Neural progenitor cell (in vitro differentiated cells): ENCODE results near the gene SH3TC1. TPM values are rescaled to one million over a fixed set of nuclear protein-coding genes. Genes with fewer than 3 reads are reported as not detected.

Source experiments
- DNase-seq: peaks from one replicate; pipeline ENCODE4 v3.0.0-alpha.2; 2016; ENCODE audit warnings: low spot score
- H2AFZ ChIP-seq: fragments of 200-600 bp; sonication (generic); replicated peaks from 2 replicates; pipeline ENCODE4 v1.6.1; 2016; ENCODE audit warnings: antibody characterized with exemption
- H3F3A ChIP-seq: fragments of 200-600 bp; sonication (generic); 2 replicates; pipeline ENCODE4 v1.6.1; 2016; ENCODE audit warnings: antibody characterized with exemption, low read depth
- H3K27ac ChIP-seq: fragments of 200-600 bp; sonication (generic); 2 replicates; pipeline ENCODE4 v1.5.1; 2016; ENCODE audit warnings: mild to moderate bottlenecking
- H3K27me3 ChIP-seq: fragments of 200-600 bp; sonication (generic); 2 replicates; pipeline ENCODE4 v1.6.1; 2016; ENCODE audit warnings: mild to moderate bottlenecking, moderate library complexity
- H3K36me3 ChIP-seq: fragments of 200-600 bp; sonication (generic); 2 replicates; pipeline ENCODE4 v1.5.1; 2016
- H3K4me1 ChIP-seq: fragments of 200-600 bp; sonication (generic); 2 replicates; pipeline ENCODE4 v1.6.1; 2016; ENCODE audit warnings: mixed run types
- H3K4me2 ChIP-seq: fragments of 200-600 bp; sonication (generic); 2 replicates; pipeline ENCODE4 v1.6.1; 2016
- H3K4me3 ChIP-seq: fragments of 200-600 bp; sonication (generic); 2 replicates; pipeline ENCODE4 v1.5.1; 2016
- H3K79me2 ChIP-seq: fragments of 200-600 bp; sonication (generic); 2 replicates; pipeline ENCODE4 v1.6.1; 2016; ENCODE audit warnings: low read depth
- H3K9ac ChIP-seq: fragments of 200-600 bp; sonication (generic); 2 replicates; pipeline ENCODE4 v1.6.1; 2016
- H3K9me3 ChIP-seq: fragments of 200-600 bp; sonication (generic); 2 replicates; pipeline ENCODE4 v1.5.1; 2016; ENCODE audit warnings: low read depth
- H4K20me1 ChIP-seq: fragments of 200-600 bp; sonication (generic); 2 replicates; pipeline ENCODE4 v1.6.1; 2016; ENCODE audit warnings: low read depth
- H3K27ac Mint-ChIP-seq: 3 replicates; pipeline ENCODE4 v1.8.0; 2021; ENCODE audit warnings: mixed read lengths
- H3K27me3 Mint-ChIP-seq: 2 replicates; pipeline ENCODE4 v1.8.0; 2022; ENCODE audit warnings: low read depth, mild to moderate bottlenecking, inconsistent platforms, moderate library complexity, mixed read lengths; ENCODE audit not compliant: insufficient read depth
- H3K36me3 Mint-ChIP-seq: 3 replicates; pipeline ENCODE4 v1.8.0; 2021; ENCODE audit warnings: mixed read lengths
- H3K4me1 Mint-ChIP-seq: 3 replicates; pipeline ENCODE4 v1.8.0; 2021; ENCODE audit warnings: mixed read lengths
- H3K4me3 Mint-ChIP-seq: 3 replicates; pipeline ENCODE4 v1.8.0; 2021; ENCODE audit warnings: mild to moderate bottlenecking, moderate library complexity, mixed read lengths
- H3K9me3 Mint-ChIP-seq: 3 replicates; pipeline ENCODE4 v1.8.0; 2020; ENCODE audit warnings: mixed read lengths
- EZH2 ChIP-seq: fragments of 200-600 bp; sonication (generic); IDR thresholded peaks from 2 replicates; pipeline ENCODE4 v1.6.1; 2017; ENCODE audit warnings: antibody characterized with exemption, mild to moderate bottlenecking, moderate library complexity
- EZH2phosphoT487 ChIP-seq: fragments of 200-600 bp; sonication (generic); IDR thresholded peaks from 2 replicates; pipeline ENCODE4 v1.6.1; 2017; ENCODE audit warnings: antibody characterized with exemption
- total RNA-seq: library from RNA; depleted of rRNA; stranded (reverse); fragments of >200 nt; gene quantifications from 2 replicates; pipeline ENCODE4 v1.2.3, GENCODE V29; 2015; ENCODE audit warnings: low replicate concordance
- TF ChIP-seq, protein P1 (sequence below): fragments of 200-600 bp; sonication (generic); IDR thresholded peaks from 2 replicates; pipeline ENCODE4 v1.5.1; 2017; ENCODE audit warnings: antibody characterized with exemption, mild to moderate bottlenecking

SH3TC1 gene
- total RNA-seq, 1 donor from 2014 or later, result 0.22 TPM

- Histone ChIP-seq H3K4me2 (no peak overlapping the region), H3K9me3 (no peaks in the 10 kb centered on the region), H3K79me2 (no peaks in the 10 kb centered on the region), H2AFZ (no peak overlapping the region), H3K27ac (no peak overlapping the region), H3K36me3 (no peaks in the 10 kb centered on the region), H3K9ac (no peak overlapping the region), H3F3A (no peaks in the 10 kb centered on the region), H3K4me3 (no peak overlapping the region), H3K27me3 (no peaks in the 10 kb centered on the region), H3K4me1 (no peaks in the 10 kb centered on the region), H4K20me1 (no peaks in the 10 kb centered on the region)
- Mint-ChIP-seq H3K27ac (peak overlapping the region; percentile 66), H3K9me3 (no peaks in the 10 kb centered on the region), H3K4me1 (peaks cover 20% of the 10 kb centered on the region), H3K36me3 (no peaks in the 10 kb centered on the region), H3K27me3 (peaks cover 11% of the 10 kb centered on the region), H3K4me3 (no peak overlapping the region)
- TF ChIP-seq EZH2phosphoT487 (no peak), EZH2 (no peak)
- TF ChIP-seq, protein P1, sequence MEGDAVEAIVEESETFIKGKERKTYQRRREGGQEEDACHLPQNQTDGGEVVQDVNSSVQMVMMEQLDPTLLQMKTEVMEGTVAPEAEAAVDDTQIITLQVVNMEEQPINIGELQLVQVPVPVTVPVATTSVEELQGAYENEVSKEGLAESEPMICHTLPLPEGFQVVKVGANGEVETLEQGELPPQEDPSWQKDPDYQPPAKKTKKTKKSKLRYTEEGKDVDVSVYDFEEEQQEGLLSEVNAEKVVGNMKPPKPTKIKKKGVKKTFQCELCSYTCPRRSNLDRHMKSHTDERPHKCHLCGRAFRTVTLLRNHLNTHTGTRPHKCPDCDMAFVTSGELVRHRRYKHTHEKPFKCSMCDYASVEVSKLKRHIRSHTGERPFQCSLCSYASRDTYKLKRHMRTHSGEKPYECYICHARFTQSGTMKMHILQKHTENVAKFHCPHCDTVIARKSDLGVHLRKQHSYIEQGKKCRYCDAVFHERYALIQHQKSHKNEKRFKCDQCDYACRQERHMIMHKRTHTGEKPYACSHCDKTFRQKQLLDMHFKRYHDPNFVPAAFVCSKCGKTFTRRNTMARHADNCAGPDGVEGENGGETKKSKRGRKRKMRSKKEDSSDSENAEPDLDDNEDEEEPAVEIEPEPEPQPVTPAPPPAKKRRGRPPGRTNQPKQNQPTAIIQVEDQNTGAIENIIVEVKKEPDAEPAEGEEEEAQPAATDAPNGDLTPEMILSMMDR, result no peak
- no peak for DNase-seq
These were observed 6.9 kb downstream of the SH3TC1 start for GRCh38 chr4:8205749-8206611.

DNA sequence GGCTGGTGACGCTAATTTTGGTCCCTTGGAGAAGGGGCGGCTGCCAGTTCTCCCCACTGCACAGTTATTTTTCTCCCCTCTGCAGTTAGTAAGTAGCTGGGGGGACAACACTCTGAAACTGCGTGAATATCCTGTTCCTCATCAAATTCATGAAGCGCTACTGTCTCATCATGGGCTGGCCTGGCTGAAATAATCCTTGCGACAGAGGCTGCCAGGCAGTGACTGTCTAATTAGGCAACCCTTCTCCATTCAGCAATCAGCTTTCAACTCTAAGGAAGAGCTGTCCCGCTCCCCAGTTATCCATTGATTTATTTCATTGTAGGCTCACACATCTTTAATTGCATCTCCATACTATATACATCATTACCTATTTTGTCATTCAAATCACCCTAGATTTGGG is 8.2 kb downstream of the SH3TC1 start:
- TF ChIP-seq EZH2phosphoT487 (no peak), EZH2 (no peak)
- TF ChIP-seq, protein P1, result no peak
- Histone ChIP-seq H2AFZ (no peak overlapping the region), H3K36me3 (no peaks in the 10 kb centered on the region), H3K4me1 (no peaks in the 10 kb centered on the region), H4K20me1 (no peaks in the 10 kb centered on the region), H3K9ac (no peak overlapping the region), H3K27me3 (no peaks in the 10 kb centered on the region), H3K79me2 (no peaks in the 10 kb centered on the region), H3K27ac (no peak overlapping the region), H3K9me3 (no peaks in the 10 kb centered on the region), H3K4me3 (no peak overlapping the region), H3K4me2 (no peak overlapping the region), H3F3A (no peaks in the 10 kb centered on the region)
- Mint-ChIP-seq H3K27ac (no peak overlapping the region), H3K4me3 (no peak overlapping the region), H3K27me3 (peaks cover 9% of the 10 kb centered on the region), H3K4me1 (peaks cover 28% of the 10 kb centered on the region), H3K9me3 (no peaks in the 10 kb centered on the region), H3K36me3 (no peaks in the 10 kb centered on the region)
- no peak for DNase-seq

- H3K27me3 ChIP-seq, result no peaks in the 10 kb centered on the region
- no peaks in the 10 kb centered on the region for H3K36me3 ChIP-seq
- H3K27ac ChIP-seq, result no peak overlapping the region
- peaks cover 31% of the 10 kb centered on the region for H3K4me1 Mint-ChIP-seq
- H3K9me3 Mint-ChIP-seq, result no peaks in the 10 kb centered on the region
- H4K20me1 ChIP-seq, result no peaks in the 10 kb centered on the region
- no peak overlapping the region for H3K4me2 ChIP-seq
- no peak for TF ChIP-seq EZH2phosphoT487
- TF ChIP-seq, protein P1, result no peak
- no peak for TF ChIP-seq EZH2
- no peak overlapping the region for H3K27ac Mint-ChIP-seq
- H3K4me1 ChIP-seq, result no peaks in the 10 kb centered on the region
- H3K9me3 ChIP-seq, result no peaks in the 10 kb centered on the region
- H2AFZ ChIP-seq, result no peak overlapping the region
- H3K36me3 Mint-ChIP-seq, result no peaks in the 10 kb centered on the region
- H3K79me2 ChIP-seq, result no peaks in the 10 kb centered on the region
- no peaks in the 10 kb centered on the region for H3F3A ChIP-seq
- peaks cover 8% of the 10 kb centered on the region for H3K27me3 Mint-ChIP-seq
- no peak overlapping the region for H3K4me3 ChIP-seq
- no peak overlapping the region for H3K4me3 Mint-ChIP-seq
- no peak overlapping the region for H3K9ac ChIP-seq
- no peak for DNase-seq
These were observed 9.5 kb downstream of the SH3TC1 start for GRCh38 chr4:8208565-8208964.
